ENCODE measurements around the gene SP1. TPM values are rescaled to one million over a fixed set of nuclear protein-coding genes. Genes with fewer than 3 reads are reported as not detected.
"Not testable (repeated sequence)": the region's sequence is repeated elsewhere in the genome, so short reads cannot be mapped to it uniquely, and the experiment has no call there.

SP1 gene
- total RNA-seq, 1 donor from 2014 or later: 30.1 TPM

DNA sequence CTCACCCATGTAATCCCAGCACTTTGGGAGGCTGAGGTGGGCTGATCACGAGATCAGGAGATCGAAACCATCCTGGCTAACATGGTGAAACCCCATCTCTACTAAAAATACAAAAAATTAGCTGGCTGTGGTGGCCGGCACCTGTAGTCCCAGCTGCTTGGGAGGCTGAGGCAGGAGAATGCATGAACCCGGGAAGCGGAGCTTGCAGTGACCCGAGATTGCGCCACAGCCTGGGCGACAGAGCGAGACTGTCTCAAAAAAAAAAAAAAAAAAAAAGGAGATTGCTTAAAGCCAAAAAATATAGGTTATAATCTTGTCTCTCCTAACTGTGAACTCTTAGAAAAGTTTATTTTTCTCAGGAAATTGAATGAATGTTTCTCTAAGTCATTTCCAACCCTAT, 55.4 kb downstream of the SP1 start:
- DNase-seq; ATAC-seq; intact Hi-C loops (cut with micrococcal nuclease): not testable (repeated sequence)

DNA sequence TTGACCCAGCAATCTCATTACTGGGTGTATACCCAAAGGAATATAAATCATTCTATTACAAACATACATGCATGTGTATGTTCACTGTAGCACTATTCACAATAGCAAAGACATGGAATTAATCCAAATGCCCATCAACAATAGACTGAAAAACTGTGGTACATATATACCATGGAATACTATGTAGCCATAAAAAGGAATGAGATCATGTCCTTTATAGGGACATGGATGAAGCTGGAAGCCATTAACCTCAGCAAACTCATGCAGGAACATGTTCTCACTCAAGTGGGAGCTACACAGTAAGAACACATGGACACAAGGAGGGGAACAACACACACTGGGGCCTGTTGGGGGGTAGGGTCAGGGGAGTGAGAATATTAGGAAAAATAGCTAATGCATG, 59.6 kb downstream of the SP1 start:
- DNase-seq, ATAC-seq: not testable (repeated sequence)

DNA sequence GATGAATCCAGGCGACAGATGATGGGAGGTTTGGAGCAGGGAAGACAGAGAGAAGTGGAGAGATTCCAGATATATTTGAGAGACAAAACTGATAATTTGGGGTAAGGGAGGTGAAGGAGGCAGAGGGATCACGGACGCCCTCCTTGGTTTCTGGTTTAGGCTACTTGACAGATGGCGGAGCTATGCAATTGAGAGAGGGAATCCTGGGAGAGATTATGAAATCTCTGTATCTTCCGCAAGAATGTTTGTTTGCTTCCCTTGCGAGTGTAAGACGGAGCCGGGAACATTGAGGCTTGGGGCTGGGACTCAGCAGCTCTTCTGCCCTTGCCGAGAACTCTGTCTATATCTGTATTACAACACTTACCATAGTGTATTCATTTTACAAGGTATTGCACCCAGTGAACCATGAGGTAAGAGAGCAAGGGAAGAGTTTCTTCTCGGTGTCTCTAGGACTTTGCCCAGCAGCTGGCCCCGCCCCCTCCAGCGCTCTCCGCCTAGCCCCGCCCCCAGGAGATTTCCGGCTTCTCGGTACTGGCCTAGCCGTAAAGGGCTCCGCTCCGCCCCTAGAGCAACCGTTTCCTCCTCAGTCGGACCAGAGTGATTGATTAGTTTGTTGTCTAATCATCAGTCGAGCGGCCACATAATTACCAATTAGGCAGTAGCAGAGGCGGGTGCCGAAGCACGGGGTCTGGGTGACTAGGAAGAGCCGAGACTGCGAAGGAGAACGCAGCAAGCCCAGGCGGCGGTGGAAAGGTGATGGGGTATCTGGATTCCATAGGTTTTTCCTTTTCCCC, 61.3 kb downstream of the SP1 start, which contains the start of gene PRR13:
Gene PRR13, plus strand, starts transcription at position 695 of the 794 bp plus-strand sequence. CDS start 981 bp downstream, outside the sequence.
- DNase-seq (peak; percentile 99), ATAC-seq (peak; percentile 98)
- intact Hi-C loops (cut with micrococcal nuclease): no loop called here

More for the DNA sequence above, 59.6 kb downstream of the SP1 start:
- intact Hi-C loops (cut with micrococcal nuclease): not testable (repeated sequence)

DNA sequence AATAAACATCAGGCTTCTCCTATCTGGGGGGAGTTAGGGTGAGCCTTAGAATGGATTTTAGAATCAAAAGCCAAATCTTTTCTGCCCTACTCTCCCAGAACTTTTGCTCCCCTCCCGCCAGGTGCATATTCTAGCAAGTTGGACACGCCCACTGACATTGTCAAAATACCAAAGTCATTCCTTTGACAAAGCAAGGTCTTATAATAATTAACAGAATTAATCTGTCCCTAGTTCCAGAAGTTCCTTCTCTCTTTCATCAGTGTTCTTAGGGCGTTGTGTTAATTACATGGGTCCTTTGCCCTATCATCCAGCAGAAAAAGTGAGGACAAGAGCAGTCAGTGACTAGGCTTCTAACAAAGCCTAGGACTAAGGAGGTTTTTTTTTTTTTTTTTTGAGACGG, 64.0 kb downstream of the SP1 start:
- DNase-seq (no peak), ATAC-seq (no peak)
- intact Hi-C loops (cut with micrococcal nuclease): no loop called here

DNA sequence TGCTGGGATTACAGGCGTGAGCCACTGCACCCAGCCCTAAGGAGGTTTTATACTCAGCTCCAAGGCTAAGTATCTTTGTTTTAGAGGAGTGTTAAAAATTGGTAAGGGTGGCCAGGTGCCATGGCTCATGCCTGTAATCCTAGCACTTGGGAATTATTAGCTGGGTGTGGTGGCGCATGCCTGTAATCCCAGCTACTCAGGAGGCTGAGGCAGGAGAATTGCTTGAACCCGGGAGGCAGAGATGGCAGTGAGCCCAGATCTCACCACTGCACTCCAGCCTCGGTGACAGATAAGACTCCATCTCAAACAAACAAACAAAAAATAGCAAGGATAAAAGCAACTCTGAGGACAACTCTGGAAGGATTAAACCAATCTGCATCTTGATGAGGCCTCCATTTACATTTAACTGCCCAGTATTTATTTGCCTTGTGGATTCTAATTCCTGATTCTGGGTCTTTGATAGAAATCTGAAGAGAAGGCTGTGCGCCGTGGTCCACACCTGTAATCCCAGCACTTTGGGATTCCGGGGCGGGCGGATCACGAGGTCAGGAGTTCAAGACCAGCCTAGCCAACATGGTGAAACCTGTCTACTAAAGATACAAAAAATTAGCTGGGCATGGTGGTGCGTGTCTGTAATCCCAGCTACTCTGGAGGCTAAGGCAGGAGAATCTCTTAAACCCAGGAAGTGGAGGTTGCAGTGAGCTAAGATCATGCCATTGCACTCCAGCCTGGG, 64.8 kb downstream of the SP1 start:
- ATAC-seq; intact Hi-C loops (cut with micrococcal nuclease); DNase-seq: not testable (repeated sequence)

DNA sequence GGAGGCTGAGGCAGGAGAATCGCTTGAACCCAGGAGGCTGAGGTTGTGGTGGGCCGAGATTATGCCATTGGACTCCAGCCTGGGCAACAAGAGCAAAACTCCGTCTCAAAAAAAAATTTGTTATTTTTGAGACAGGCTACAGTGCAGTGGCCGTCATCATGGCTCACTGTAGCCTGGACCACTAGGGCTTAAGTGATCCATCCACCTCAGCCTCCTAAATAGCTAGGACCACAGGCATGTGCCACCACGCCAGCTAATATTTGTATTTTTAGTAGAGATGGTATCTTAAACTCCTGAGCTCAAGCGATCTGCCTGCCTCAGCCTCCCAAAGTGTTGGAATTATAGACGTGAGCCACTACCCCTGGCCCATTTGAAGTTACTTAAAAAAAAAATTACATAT, 71.0 kb downstream of the SP1 start:
- intact Hi-C loops (cut with micrococcal nuclease): no loop called here
- no peak for DNase-seq
- no peak for ATAC-seq

DNA sequence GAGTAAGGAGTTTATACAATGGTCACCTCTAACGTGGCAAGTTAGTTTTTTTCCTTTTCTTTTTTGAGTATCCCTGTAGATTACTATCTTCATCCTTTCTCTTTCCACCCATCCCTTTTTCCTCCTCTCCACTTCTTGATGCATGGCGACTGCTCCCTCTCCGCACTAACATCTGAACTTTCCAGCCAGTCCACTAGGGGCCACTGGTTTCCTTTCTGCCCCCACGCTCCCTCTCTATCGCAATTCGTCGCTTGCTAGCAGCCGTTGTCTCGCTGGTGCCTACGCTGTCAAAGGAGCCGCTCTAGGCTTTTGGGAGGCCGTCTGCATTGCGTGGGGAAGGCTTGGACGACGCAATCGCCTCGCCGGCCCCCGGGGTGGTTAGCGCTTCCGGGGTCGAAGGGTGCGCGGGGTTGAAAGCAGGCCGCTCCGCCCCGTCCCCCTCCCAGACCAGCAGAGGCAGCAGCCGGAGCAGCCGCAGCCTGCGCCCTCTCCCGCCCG, 71.7 kb downstream of the SP1 start, which contains the start of gene PCBP2:
Gene PCBP2, plus strand, starts transcription at position 442 of the 498 bp plus-strand sequence. CDS start 2,699 bp downstream, outside the sequence.
- intact Hi-C loops (cut with micrococcal nuclease): no loop called here
- DNase-seq (peak; percentile 98), ATAC-seq (peak; percentile 96)

DNA sequence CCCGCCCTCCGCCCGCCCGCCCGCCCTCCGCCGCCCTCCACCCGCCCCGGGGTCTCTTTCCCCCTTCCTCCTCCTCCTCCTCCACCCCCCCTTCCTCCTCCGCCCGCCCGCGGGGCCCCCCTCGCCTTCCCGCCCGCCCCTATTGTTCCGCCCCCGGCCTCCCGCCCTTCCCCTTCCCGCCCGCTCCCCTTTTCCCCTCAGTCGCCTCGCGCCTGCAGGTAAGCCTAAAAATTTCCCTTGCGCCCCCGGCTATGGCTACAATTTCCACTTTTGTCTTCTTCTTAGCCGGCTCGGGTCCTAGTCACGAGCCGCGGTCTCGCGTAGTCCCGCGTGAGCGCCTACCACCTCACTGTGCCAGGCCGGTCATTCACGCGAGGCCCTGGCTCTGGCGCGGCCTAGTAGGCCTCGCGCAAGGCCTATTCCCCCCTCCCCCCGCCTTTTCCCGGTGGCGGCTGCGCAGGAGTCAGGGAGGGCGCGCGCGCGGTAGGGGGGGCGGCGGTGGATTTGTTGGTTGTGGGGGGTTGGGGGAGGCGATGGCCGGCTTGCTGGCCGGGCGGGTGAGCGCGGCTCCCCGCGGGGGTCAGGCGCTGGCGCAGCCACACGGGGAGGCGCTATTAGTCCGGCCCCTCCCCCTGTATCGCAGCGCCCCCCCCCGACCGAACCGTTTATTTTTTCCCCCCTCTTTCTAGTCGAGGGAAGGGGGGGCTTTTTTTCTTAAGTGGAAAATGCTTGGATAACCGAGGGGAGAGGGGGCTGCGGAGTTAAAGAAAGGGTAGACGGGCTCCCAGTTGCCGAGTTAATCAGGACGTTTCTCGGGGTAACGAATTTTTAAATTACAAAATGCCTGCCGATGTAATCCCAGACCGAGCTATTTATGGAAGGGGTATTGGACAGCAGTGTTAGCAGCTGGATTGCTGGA, 72.4 kb downstream of the SP1 start:
- ATAC-seq (peak; percentile 83), DNase-seq (peak; percentile 93)
- intact Hi-C loops (cut with micrococcal nuclease): no loop called here

DNA sequence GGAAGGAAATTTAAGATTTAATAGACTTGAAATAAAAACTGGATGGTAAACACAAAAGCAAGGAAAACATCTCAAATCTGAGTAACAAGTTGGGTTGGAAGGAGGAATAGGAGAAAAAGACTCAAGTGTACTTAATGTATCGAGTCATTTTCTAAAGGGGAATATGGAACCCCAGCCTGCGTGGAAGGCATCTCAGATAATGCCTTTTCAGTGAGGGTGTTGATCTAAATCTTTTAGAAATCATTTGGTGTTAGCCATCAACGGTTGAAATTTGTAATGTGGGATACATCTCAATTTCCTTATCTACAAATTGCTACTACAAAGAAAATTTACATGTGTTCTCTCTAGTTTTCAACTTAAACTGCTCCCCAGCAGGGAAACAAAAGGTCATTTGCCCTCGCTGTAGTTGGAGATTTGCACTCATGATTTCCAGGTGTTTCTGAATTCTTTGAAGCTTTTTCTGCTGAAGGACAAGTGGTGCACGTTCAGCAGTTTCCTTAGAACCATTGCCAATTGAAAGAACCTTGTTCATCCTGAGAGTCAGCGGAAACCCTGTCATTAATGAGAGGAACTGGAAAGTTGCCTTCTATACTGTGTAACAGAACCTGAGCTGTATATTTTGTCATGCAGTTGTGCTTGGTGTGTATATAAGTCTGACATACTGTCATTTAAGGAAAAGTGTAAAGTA, 74.1 kb downstream of the SP1 start:
- DNase-seq (no peak), ATAC-seq (no peak)
- intact Hi-C loops (cut with micrococcal nuclease): no loop called here

DNA sequence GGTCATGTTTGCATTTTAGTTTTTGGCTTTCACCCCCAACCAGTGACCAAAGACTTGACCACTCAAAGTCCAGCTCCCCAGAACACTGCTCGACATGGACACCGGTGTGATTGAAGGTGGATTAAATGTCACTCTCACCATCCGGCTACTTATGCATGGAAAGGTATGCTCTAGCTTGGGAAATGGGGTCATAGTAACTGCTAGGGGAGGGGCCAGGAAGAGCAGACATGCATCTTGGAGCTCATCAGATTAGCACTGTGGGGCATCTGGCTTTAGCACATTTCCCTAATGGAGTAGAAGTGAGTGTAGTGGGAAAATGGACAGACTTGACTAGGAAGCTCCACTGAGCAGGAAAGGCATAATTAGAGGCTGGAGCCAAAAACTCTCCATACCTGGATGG, 74.7 kb downstream of the SP1 start:
- intact Hi-C loops (cut with micrococcal nuclease): no loop called here
- no peak for ATAC-seq
- DNase-seq: no peak

DNA sequence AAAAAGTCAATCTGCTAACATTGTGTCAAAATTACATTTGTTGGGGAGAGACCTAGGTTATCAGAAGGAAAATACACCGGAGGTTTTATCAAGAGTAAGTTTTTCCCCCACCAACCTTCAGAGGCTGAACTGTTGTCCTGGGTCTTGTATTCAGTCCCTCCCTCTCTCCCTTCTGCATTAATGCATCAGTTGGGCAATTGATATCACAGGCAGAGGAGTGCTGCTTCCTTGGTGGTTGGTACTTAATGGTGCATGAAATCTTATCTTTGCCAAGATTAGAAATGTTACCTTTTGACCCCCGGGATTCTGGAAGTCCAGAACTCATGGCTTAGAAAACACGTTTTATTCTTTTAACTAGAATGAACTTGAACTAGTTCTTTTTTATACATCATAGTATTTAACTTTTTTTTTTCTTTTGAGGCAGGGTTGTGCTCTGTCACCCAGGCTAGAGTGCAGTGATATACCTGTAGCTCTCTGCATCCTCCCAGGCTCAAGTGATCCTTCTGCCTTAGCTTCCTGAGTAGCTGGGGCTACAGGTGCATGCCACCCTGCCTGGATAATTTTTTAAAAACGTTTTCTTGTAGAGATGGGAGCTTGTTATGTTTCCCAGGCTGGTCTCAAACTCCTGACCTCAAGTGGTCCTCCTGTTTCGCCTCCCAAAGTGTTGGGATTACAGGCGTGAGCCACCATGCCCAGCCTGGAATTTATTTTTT, 76.8 kb downstream of the SP1 start:
- ATAC-seq (no peak), DNase-seq (no peak)
- intact Hi-C loops (cut with micrococcal nuclease): no loop called here

DNA sequence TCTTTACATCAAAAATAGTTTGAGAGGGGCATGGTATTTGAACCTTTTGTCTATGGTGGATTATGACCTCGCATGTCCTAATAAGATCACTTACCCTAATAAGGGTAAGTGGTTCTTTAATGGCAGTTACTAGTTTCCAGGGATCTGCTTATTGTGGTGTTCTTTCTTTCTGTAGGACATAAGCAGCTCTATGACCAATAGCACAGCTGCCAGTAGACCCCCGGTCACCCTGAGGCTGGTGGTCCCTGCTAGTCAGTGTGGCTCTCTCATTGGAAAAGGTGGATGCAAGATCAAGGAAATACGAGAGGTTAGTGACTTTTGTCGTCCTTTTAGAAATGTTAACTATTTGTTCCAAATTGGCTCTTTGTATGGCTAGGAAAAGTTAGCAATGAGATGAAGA, 79.1 kb downstream of the SP1 start:
- DNase-seq (no peak), ATAC-seq (no peak)
- intact Hi-C loops (cut with micrococcal nuclease): no loop called here

DNA sequence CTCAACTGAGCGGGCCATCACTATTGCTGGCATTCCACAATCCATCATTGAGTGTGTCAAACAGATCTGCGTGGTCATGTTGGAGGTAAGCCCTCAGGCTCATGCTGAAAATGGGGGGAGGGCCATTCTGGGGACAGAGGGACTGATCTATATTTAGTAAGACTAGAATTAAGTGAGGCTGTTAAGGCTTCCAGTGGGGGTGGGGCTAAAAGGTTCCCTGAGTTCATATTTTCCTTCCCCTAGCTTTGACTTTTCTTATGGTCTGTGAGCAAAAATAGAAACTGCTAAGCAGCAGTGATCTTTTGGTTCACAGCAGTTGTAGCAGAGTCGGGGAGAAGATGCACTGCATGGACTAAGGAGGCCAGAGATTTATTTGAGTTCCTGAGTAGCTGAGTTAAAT, 81.1 kb downstream of the SP1 start:
- ATAC-seq: peak; percentile 88
- intact Hi-C loops (cut with micrococcal nuclease): no loop called here
- peak; percentile 51 for DNase-seq

DNA sequence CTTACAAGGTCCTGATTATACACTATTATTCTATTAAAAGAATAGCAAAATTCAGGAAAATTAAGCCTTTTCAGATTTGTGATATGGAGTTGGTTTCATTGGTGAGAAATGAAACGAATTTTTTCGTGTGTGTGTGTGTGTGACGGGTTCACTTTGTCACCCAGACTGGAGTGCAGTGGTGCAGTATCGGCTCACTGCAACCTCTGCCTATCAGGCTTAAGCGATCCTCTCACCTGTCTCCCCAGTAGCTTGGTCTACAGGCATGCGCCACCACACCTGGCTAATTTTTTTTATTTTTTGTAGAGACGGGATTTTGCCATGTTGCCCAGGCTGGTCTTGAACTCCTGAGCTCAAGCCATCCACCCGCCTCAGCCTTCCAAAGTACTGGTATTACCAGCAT, 81.6 kb downstream of the SP1 start:
- intact Hi-C loops (cut with micrococcal nuclease): no loop called here
- ATAC-seq (peak; percentile 5), DNase-seq (no peak)

DNA sequence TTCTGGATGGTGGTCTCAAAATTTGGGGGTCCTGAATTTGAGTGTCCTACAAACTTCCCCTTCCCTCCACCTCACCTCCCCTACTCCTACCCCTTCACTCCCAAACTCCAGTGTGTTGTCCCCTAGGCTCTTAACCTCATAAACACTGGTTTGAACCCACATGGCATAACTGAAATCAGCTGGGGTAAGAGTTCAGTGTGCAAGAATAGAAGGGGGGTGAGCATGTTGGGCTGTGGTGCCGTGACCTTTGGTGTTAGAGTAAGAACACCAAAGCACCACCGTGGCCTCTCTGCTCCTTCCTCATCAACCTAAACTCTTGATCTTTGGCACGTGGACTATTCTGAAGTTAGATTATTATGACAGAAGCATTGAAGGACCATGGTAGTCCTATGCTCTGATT, 83.0 kb downstream of the SP1 start:
- DNase-seq (no peak), ATAC-seq (no peak)
- intact Hi-C loops (cut with micrococcal nuclease): no loop called here

DNA sequence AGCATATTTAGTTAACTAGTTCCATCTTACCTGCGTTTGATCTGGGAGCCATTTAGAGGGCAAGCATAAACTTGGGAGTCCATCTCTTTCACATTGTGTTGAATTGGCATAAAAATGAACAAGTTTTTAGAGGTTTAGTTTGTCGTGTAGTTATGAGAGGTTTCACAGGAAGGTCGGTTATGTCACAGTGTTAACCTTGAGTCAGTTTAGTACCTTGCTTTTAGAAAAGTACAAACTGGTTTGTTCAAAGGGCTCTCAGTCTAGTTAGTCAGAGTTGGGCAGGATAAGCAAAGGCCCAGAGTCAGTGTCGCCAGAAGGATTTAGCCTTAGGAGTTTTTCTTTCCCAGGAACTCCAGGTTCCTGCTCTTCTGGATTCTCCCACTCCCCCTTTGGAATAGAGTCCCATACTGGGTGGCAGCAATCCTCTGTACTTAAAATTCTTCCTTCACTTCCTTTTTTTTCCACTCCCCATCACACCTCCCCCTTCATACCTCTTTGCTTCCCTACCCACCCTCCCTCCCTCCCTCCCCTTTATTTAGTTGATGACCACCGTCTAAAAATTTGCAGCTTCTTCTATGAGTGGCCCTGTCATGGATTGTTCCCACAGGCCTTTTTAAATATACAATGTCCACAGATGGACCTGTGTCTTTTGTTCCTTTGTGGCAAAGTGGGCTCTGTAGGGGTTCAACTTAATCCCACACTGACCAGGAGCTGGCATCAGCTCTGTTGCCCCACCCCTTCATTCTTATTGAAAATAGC, 84.0 kb downstream of the SP1 start:
- no peak for DNase-seq
- no peak for ATAC-seq
- intact Hi-C loops (cut with micrococcal nuclease): no loop called here

DNA sequence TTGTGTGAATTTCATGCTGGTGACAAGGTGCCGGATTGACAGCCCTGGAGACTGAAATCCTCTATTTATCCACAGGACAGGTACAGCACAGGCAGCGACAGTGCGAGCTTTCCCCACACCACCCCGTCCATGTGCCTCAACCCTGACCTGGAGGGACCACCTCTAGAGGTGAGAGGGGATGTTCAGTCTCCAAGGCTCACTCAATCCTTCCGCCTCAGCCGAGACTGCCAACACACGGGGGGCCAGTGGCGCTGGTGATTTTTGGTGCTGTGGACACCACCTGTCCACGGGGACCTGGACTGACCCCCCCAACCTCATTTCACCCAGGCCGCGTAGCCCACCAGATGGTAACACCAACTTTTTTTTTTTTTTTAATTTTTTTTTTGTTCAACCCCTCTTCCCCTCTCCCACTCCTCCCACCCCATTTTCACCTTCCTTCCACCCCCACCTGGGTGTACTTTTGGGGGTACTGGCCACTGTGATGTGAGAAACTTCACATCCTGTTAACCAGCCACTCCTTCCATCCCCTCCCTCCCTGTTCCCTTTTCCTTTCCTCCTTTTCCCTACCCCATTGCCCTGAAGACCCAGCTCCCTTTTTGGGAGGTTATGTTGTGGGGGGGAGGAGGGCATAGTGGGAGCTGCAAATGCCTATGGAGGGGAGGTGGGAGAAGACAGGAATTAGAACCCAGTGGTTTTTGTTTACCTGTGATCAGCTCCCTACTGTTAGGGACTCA, 84.9 kb downstream of the SP1 start:
- ATAC-seq (no peak), DNase-seq (no peak)
- intact Hi-C loops (cut with micrococcal nuclease): no loop called here
